Measurements from ENCODE around the gene SLIT1. TPM values are rescaled to one million over a fixed set of nuclear protein-coding genes. Genes with fewer than 3 reads are reported as not detected.

The SLIT1 gene
- total RNA-seq, 1 donor from 2014 or later, result 0.23 TPM

GRCh38 chr10:97023401-97024167, 162.2 kb downstream of the SLIT1 start:
- Histone ChIP-seq H3K36me3 (ENCODE audit: insufficient read depth, low read length) (no peaks in the 10 kb centered on the region), H4K20me1 (ENCODE audit: insufficient read depth, low read length) (no peaks in the 10 kb centered on the region), H3K4me1 (ENCODE audit: insufficient read depth, low read length) (peaks cover 21% of the 10 kb centered on the region), H3K4me2 (ENCODE audit: low read length) (peak overlapping the region; percentile 80), H2AFZ (ENCODE audit: low read depth, low read length) (peak overlapping the region; percentile 30), H3K27ac (ENCODE audit: low read depth, low read length) (peak overlapping the region; percentile 91), H3K27me3 (ENCODE audit: insufficient read depth, low read length) (no peaks in the 10 kb centered on the region), H3K9ac (ENCODE audit: low read length) (peak overlapping the region; percentile 71), H3K4me3 (ENCODE audit: insufficient read depth, low read depth, low read length) (peak overlapping the region; percentile 38), H3K9me3 (ENCODE audit: insufficient read depth, low read depth, low read length) (peaks cover 7% of the 10 kb centered on the region), H3K79me2 (ENCODE audit: insufficient read depth, low read length) (no peaks in the 10 kb centered on the region)
- DNase-seq (ENCODE audit: low read depth), result peak; percentile 40
- Mint-ChIP-seq H3K36me3 (ENCODE audit: low read depth, unreplicated experiment) (no peaks in the 10 kb centered on the region), H3K27me3 (ENCODE audit: low read depth, unreplicated experiment) (no peaks in the 10 kb centered on the region), H3K4me1 (ENCODE audit: low read depth, unreplicated experiment) (peaks cover 14% of the 10 kb centered on the region), H3K9me3 (ENCODE audit: unreplicated experiment) (peaks cover 4% of the 10 kb centered on the region), H3K27ac (ENCODE audit: unreplicated experiment) (peak overlapping the region; percentile 81), H3K4me3 (ENCODE audit: unreplicated experiment) (no peak overlapping the region)
- no peak for FAIRE-seq
- TF ChIP-seq EZH2 (IDR thresholded peaks at IDR 0.05; ENCODE audit: insufficient read depth, low read length) (no peak), CTCF (IDR thresholded peaks at IDR 0.05; ENCODE audit: insufficient read depth, low read depth, low read length) (no peak)

DNA sequence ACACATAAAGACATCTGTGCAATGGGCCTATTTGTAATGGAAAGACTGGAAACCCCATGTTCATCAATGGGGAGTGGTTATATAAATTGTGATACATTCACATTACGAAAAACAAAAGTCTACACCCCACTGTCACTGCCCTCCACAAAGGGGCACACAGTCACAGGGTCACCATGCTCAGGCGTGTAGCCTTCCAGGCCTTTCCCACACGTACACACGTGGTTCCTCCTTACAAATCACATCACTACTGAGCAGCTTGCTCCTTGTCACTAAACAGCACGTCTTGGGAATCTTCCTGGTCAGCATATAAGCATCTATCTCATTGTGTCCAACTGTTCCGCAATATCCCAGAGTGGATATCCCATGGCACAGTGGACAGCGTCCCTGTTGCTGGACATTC, 163.1 kb downstream of the SLIT1 start:
- no peaks in the 10 kb centered on the region for H3K79me2 ChIP-seq (ENCODE audit: insufficient read depth, low read length)
- no peak overlapping the region for H3K9ac ChIP-seq (ENCODE audit: low read length)
- H3K4me2 ChIP-seq (ENCODE audit: low read length), result no peak overlapping the region
- no peak for FAIRE-seq
- no peak overlapping the region for H3K27ac Mint-ChIP-seq (ENCODE audit: unreplicated experiment)
- no peaks in the 10 kb centered on the region for H3K27me3 ChIP-seq (ENCODE audit: insufficient read depth, low read length)
- H3K36me3 ChIP-seq (ENCODE audit: insufficient read depth, low read length), result no peaks in the 10 kb centered on the region
- H3K27ac ChIP-seq (ENCODE audit: low read depth, low read length), result no peak overlapping the region
- H3K4me3 ChIP-seq (ENCODE audit: insufficient read depth, low read depth, low read length), result no peak overlapping the region
- H3K9me3 ChIP-seq (ENCODE audit: insufficient read depth, low read depth, low read length), result no peaks in the 10 kb centered on the region
- H3K4me1 Mint-ChIP-seq (ENCODE audit: low read depth, unreplicated experiment), result peaks cover 14% of the 10 kb centered on the region
- peaks cover 21% of the 10 kb centered on the region for H3K4me1 ChIP-seq (ENCODE audit: insufficient read depth, low read length)
- no peak for TF ChIP-seq CTCF (IDR thresholded peaks at IDR 0.05; ENCODE audit: insufficient read depth, low read depth, low read length)
- TF ChIP-seq EZH2 (IDR thresholded peaks at IDR 0.05; ENCODE audit: insufficient read depth, low read length), result no peak
- no peak for DNase-seq (ENCODE audit: low read depth)
- H2AFZ ChIP-seq (ENCODE audit: low read depth, low read length), result no peak overlapping the region
- no peaks in the 10 kb centered on the region for H4K20me1 ChIP-seq (ENCODE audit: insufficient read depth, low read length)
- H3K36me3 Mint-ChIP-seq (ENCODE audit: low read depth, unreplicated experiment), result no peaks in the 10 kb centered on the region
- no peaks in the 10 kb centered on the region for H3K9me3 Mint-ChIP-seq (ENCODE audit: unreplicated experiment)
- H3K27me3 Mint-ChIP-seq (ENCODE audit: low read depth, unreplicated experiment), result no peaks in the 10 kb centered on the region
- no peak overlapping the region for H3K4me3 Mint-ChIP-seq (ENCODE audit: unreplicated experiment)
